Testis (tissue), 3 donors: ENCODE data around the gene PRAF2. TPM values are rescaled to one million over a fixed set of nuclear protein-coding genes. Genes with fewer than 3 reads are reported as not detected.

Experiments used
- DNase-seq: peaks from one replicate; pipeline ENCODE4 v3.0.0-alpha.2; 2019
- H3K27ac ChIP-seq, 2 donors: fragments of 200-600 bp; sonication (generic); one replicate each; pipeline ENCODE4 v1.5.1; 2019
- H3K27me3 ChIP-seq: fragments of 200-600 bp; sonication (generic); one replicate; pipeline ENCODE4 v1.5.1; 2019
- H3K36me3 ChIP-seq: fragments of 200-600 bp; sonication (generic); one replicate; pipeline ENCODE4 v1.5.1; 2017; ENCODE audit warnings: low read depth; ENCODE audit errors: missing control alignments
- H3K4me1 ChIP-seq: fragments of 200-600 bp; sonication (generic); one replicate; pipeline ENCODE4 v1.5.1; 2019
- H3K4me3 ChIP-seq, 2 donors: fragments of 200-600 bp; sonication (generic); one replicate each; pipeline ENCODE4 v1.5.1; 2017 to 2019
- H3K9me3 ChIP-seq: fragments of 200-600 bp; sonication (generic); one replicate; pipeline ENCODE4 v1.5.1; 2017
- CTCF ChIP-seq, 3 experiments: fragments of 450-650 bp in 2 of 3; fragments of 200-600 bp in 1 of 3; sonication (generic) in 1 of 3; IDR thresholded peaks; one replicate each; pipeline ENCODE4 v1.5.1; 2016 to 2019; ENCODE audit warnings: antibody characterized with exemption in 3 of 3, mild to moderate bottlenecking in 2 of 3, moderate library complexity in 1 of 3
- POLR2A ChIP-seq: fragments of 450-650 bp; IDR thresholded peaks from one replicate; pipeline ENCODE4 v1.6.1; 2017; ENCODE audit warnings: antibody characterized with exemption, mild to moderate bottlenecking, moderate library complexity
- WGBS, 2 donors: methylation state at CpG; one replicate each; pipeline ENCODE4 v1.1.5; 2018; 5-methylcytosine and 5-hydroxymethylcytosine counted together
- intact Hi-C: fragments of 100-400 bp; cut with DNase I; formaldehyde crosslinking; loops from one replicate; pipeline ENCODE4 v1.15.1; 2023; ENCODE audit warnings: low total_unique reads
- polyA plus RNA-seq: library from polyadenylated mRNA; stranded (reverse); fragments of 350-450 nt; fragmentation: Illumina TruSeq; extraction: RNeasy Lipid Tissue Mini Kit (QIAGEN cat#74804); gene quantifications from one replicate; pipeline ENCODE4 v1.2.3, GENCODE V29; 2014; ENCODE audit warnings: low read depth, low replicate concordance; ENCODE audit not compliant: insufficient read depth
- total RNA-seq, 2 donors: library from RNA; depleted of rRNA; stranded (reverse); fragments of >200 nt; gene quantifications; one replicate each; pipeline ENCODE4 v1.2.3, GENCODE V29; 2016

Gene PRAF2
- total and polyA plus RNA-seq, 3 donors from 2014 or later, result 43.7 to 60.9 (median 58.7) TPM

- TF ChIP-seq POLR2A (no peak), CTCF (IDR thresholded peaks at IDR 0.05) (no peak)
- H3K27me3 ChIP-seq, result no peaks in the 10 kb centered on the region
- H3K27ac ChIP-seq, result no peak overlapping the region
- DNase-seq, result peak; percentile 77
- intact Hi-C loops, result no loop called here
- peaks cover 4% of the 10 kb centered on the region for H3K4me1 ChIP-seq
- H3K9me3 ChIP-seq, result no peaks in the 10 kb centered on the region
- H3K4me3 ChIP-seq, result peak overlapping the region; percentile 9 to 23
- no peaks in the 10 kb centered on the region for H3K36me3 ChIP-seq
- WGBS, 2 donors, result 11% methylated on average over 38 of the region's 63 CpGs; no CpG with 5 or more reads in 1 of the 2 donors
These were observed 1.7 kb downstream of the PRAF2 start for GRCh38 chrX:49071877-49072711.

GRCh38 chrX:49070988-49071387, 2.8 kb downstream of the PRAF2 start:
- Histone ChIP-seq H3K27ac (no peak overlapping the region), H3K9me3 (no peaks in the 10 kb centered on the region), H3K36me3 (no peaks in the 10 kb centered on the region), H3K4me3 (no peak overlapping the region), H3K27me3 (no peaks in the 10 kb centered on the region), H3K4me1 (peaks cover 4% of the 10 kb centered on the region)
- TF ChIP-seq POLR2A, result no peak
- no peak for TF ChIP-seq CTCF (IDR thresholded peaks at IDR 0.05)
- WGBS, 2 donors, result 80 to 97% methylated on average over 2 to 4 of the region's 4 CpGs
- intact Hi-C loops, result no loop called here
- DNase-seq, result no peak

GRCh38 chrX:49069038-49069437, 4.8 kb downstream of the PRAF2 start:
- Histone ChIP-seq H3K4me1 (no peaks in the 10 kb centered on the region), H3K4me3 (no peak overlapping the region), H3K36me3 (no peaks in the 10 kb centered on the region), H3K27ac (no peak overlapping the region), H3K9me3 (no peaks in the 10 kb centered on the region), H3K27me3 (no peaks in the 10 kb centered on the region)
- no peak for DNase-seq
- intact Hi-C loops, result no loop called here
- TF ChIP-seq CTCF (IDR thresholded peaks at IDR 0.05), result no peak
- TF ChIP-seq POLR2A, result no peak
- 94 to 97% methylated on average over 7 to 11 of the region's 11 CpGs for WGBS, 2 donors

GRCh38 chrX:49067285-49068120, 6.3 kb downstream of the PRAF2 start:
- H3K36me3 ChIP-seq, result no peaks in the 10 kb centered on the region
- DNase-seq, result no peak
- intact Hi-C loops, result no loop called here
- H3K27me3 ChIP-seq, result no peaks in the 10 kb centered on the region
- no peak overlapping the region for H3K27ac ChIP-seq
- TF ChIP-seq CTCF (IDR thresholded peaks at IDR 0.05) (no peak), POLR2A (no peak)
- no peaks in the 10 kb centered on the region for H3K4me1 ChIP-seq
- 87 to 100% methylated on average over 4 to 19 of the region's 41 CpGs for WGBS, 2 donors
- no peaks in the 10 kb centered on the region for H3K9me3 ChIP-seq
- H3K4me3 ChIP-seq, result no peak overlapping the region
